Ovary (tissue), 9 donors: ENCODE results near the gene PPP6R1. TPM values are rescaled to one million over a fixed set of nuclear protein-coding genes. Genes with fewer than 3 reads are reported as not detected.

Experiments used
- DNase-seq, 5 donors: peaks; one replicate each; pipeline ENCODE4 v3.0.0-alpha.2; 2019 to 2020
- H3K27ac ChIP-seq, 2 donors: fragments of 200-600 bp; one replicate each; pipeline versions ENCODE4 v1.5.1 to v1.8.0; 2019 to 2022
- H3K27me3 ChIP-seq: fragments of 200-600 bp; one replicate; pipeline ENCODE4 v1.8.0; 2022
- H3K36me3 ChIP-seq: fragments of 200-600 bp; sonication (generic); one replicate; pipeline ENCODE4 v1.5.1; 2019
- H3K4me1 ChIP-seq: one replicate; pipeline ENCODE4 v1.8.1; 2013; ENCODE audit warnings: mild to moderate bottlenecking, moderate library complexity; ENCODE audit not compliant: insufficient read depth
- H3K4me3 ChIP-seq: fragments of 200-600 bp; sonication (generic); one replicate; pipeline ENCODE4 v1.5.1; 2017
- H3K9me3 ChIP-seq, 2 donors: fragments of 200-600 bp in 1 of 2; sonication (generic) in 1 of 2; one replicate each; pipeline versions ENCODE4 v1.5.1 to v1.8.1; 2013 to 2019; ENCODE audit warnings: mild to moderate bottlenecking in 1 of 2, moderate library complexity in 1 of 2
- CTCF ChIP-seq, 3 donors: fragments of 450-650 bp in 2 of 3; fragments of 200-600 bp in 1 of 3; IDR thresholded peaks; one replicate each; pipeline versions ENCODE4 v1.5.1 to v1.8.0; 2016 to 2022; ENCODE audit warnings: antibody characterized with exemption in 3 of 3, mild to moderate bottlenecking in 1 of 3
- EP300 ChIP-seq: sonication (generic); formaldehyde crosslinking; IDR thresholded peaks from one replicate; pipeline ENCODE4 v1.6.1; 2017; ENCODE audit warnings: antibody characterized with exemption
- POLR2A ChIP-seq: fragments of 450-650 bp; IDR thresholded peaks from one replicate; pipeline ENCODE4 v1.6.1; 2017; ENCODE audit warnings: antibody characterized with exemption, mild to moderate bottlenecking, moderate library complexity
- WGBS, 3 donors: extraction: QIAGEN DNeasy Blood & Tissue Kit in 1 of 3; methylation state at CpG; one replicate each; pipeline versions ENCODE4 v1.1.5 to v1.1.7; 2013 to 2017; 5-methylcytosine and 5-hydroxymethylcytosine counted together
- intact Hi-C, 4 donors: fragments of 100-400 bp; cut with DNase I; formaldehyde crosslinking; loops; one replicate each; pipeline versions ENCODE4 v1.11.0 to v1.15.1; 2022 to 2023
- polyA plus RNA-seq, 2 donors: library from polyadenylated mRNA; stranded (reverse); fragments of 200-250 nt in 1 of 2; fragments of 350-450 nt in 1 of 2; fragmentation: Illumina TruSeq in 1 of 2; extraction: RNeasy Lipid Tissue Mini Kit (QIAGEN cat#74804) in 1 of 2; gene quantifications; one replicate each; pipeline ENCODE4 v1.2.3, GENCODE V29; 2013 to 2014
- total RNA-seq, 7 donors: library from RNA; depleted of rRNA in 2 of 7; stranded (reverse); fragments of >200 nt in 2 of 7; fragmentation: NEBNext Ultra II Directional in 3 of 7; extraction: Animal tissue kit (Norgen Biotek cat#: 25700) in 3 of 7; gene quantifications; one replicate each; pipeline versions ENCODE4 v1.1.0 to v1.2.4, GENCODE V29; 2016 to 2023
- donor health status: DM: no; HTN: no; CAD: no; lungs with moderate emphysema.
- donor health status: DM: no; HTN: no; CAD: no.
- donor health status: Bipolar disorder and iron deficiency.
- donor health status: DM: yes; HTN: yes; CAD: no.
- donor health status: DM: no; HTN: no; CAD: no.
- donor health status: DM: yes; HTN: yes; CAD: no.

The PPP6R1 gene
- total and polyA plus RNA-seq, 9 donors = 14.1 to 52.2 (median 42.9) TPM

DNA sequence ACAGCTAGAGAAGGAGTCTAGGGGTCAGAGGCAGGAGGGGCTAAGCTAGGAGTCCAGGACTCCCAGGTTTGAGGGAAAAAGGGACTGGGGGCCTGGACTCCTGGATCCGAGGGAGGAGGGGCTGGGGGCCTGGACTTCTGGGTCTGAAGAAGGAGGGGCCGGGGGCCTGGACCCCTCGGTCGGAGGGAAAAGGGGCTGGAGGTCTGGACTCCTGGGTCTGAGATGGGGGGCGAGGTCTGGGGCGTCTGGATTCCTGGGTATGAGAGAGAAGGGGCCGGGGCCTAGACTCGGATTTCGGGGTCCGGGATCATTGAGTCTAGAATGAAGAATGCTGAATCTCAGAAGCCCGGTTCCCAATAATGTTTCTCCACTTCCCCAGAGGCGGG lies 43.5 kb upstream of the PPP6R1 start:
- intact Hi-C loops = loop anchor here in 2 of 4 donors (5.0 to 10.0 kb wide), 3 partner anchors 80 to 202 kb away; partner anchors contain the start of genes TMEM238 (in 2 of the 2) and RPL28 (in 1 of the 2)
- Histone ChIP-seq H3K36me3 (no peaks in the 10 kb centered on the region), H3K27me3 (no peaks in the 10 kb centered on the region), H3K4me1 (peaks cover 1% of the 10 kb centered on the region), H3K9me3 (no peaks in the 10 kb centered on the region), H3K4me3 (no peak overlapping the region), H3K27ac (no peak overlapping the region)
- TF ChIP-seq EP300 (no peak), CTCF (IDR thresholded peaks at IDR 0.05) (no peak), POLR2A (no peak)
- DNase-seq = no peak
- WGBS, 3 donors = 75 to 78% (median 77%) methylated on average over 12 of the region's 12 CpGs

DNA sequence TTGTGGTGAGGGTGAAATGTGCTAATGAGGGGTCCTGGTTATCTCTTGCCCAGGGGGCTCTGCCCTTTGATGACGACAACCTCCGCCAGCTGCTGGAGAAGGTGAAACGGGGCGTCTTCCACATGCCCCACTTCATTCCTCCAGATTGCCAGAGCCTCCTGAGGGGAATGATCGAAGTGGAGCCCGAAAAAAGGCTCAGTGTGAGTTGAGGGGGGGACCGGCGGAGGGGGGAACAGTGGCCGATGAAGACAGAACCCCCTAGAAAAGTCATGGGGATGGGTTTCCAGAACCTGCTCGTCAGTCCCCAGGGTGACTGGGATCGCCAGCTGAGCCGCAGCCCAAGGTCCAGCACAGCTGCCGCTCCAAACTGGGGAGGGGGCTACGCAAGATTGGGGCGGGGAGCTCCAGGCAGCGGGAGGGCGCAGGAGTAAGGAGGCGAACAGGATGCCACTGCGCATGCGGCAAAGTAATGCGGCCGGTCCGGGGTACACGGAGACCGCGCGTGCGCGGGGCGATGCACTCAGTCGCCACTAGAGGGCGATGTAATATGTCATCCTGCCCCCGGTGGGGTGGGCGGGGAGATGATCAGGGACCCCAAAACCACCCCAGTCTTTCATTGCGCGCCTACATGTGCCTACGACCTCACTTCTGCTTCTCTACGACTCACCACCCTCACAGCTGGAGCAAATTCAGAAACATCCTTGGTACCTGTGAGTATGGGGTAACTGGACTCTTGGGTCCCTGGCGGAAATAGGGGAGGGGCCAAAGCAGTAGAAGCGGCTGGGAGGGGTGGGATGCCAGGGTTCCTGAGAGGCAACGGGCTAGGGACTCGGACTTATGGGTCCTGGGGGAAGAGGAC lies 42.9 kb upstream of the PPP6R1 start:
- intact Hi-C loops = loop anchor here in 2 of 4 donors (5.0 to 10.0 kb wide), 3 partner anchors 81 to 203 kb away; partner anchors contain the start of genes TMEM238 (in 2 of the 2) and RPL28 (in 1 of the 2)
- Histone ChIP-seq H3K27ac (no peak overlapping the region), H3K4me3 (peak overlapping the region; percentile 28), H3K36me3 (no peaks in the 10 kb centered on the region), H3K27me3 (no peaks in the 10 kb centered on the region), H3K9me3 (no peaks in the 10 kb centered on the region), H3K4me1 (peaks cover 1% of the 10 kb centered on the region)
- WGBS, 3 donors = 10 to 12% (median 11%) methylated on average over 41 to 42 of the region's 42 CpGs
- DNase-seq = peak; percentile 86 to 93 (median 91)
- TF ChIP-seq POLR2A (no peak), CTCF (IDR thresholded peaks at IDR 0.05) (peak; percentile 88 to 93 (median 89)), EP300 (no peak)

DNA sequence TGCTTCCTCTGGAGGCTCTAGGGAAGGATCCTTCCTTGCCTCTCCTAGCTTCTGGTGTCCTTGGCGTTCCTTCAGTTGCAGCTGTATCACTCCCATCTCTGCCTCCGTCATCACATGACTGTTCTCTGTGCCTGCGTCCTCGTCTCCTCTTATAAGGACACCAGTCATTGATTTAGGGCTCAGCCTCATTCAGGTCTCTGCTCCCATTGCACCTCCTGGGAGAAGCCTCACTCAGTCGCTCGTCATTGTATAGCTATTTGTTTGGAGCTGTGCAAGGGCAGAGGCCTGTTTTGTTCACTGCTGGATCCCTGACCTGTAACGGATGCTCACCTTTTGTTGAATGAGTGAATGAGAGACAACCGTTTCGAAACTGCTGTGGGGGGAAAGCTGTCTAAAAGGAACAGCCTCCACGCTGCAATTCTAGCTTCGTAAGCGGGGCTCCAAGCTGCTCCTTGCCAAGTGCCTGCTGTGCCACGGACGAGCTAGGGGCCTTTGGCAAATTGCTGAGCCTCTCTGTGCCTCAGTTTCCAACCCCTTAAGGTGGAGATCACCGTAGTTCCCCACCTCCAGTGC lies 42.2 kb upstream of the PPP6R1 start:
- 65 to 72% (median 66%) methylated on average over 15 of the region's 15 CpGs for WGBS, 3 donors
- intact Hi-C loops = loop anchor here in 2 of 4 donors (5.0 to 10.0 kb wide), 3 partner anchors 81 to 204 kb away; partner anchors contain the start of genes TMEM238 (in 2 of the 2) and RPL28 (in 1 of the 2)

More for the DNA sequence above, 42.2 kb upstream of the PPP6R1 start:
- Histone ChIP-seq H3K36me3 (no peaks in the 10 kb centered on the region), H3K4me1 (peaks cover 1% of the 10 kb centered on the region), H3K4me3 (no peak overlapping the region), H3K27ac (no peak overlapping the region), H3K27me3 (no peaks in the 10 kb centered on the region), H3K9me3 (no peaks in the 10 kb centered on the region)
- TF ChIP-seq POLR2A (no peak), CTCF (IDR thresholded peaks at IDR 0.05) (no peak), EP300 (no peak)
- DNase-seq = no peak
